ENCODE measurements around the gene PNMA6F. TPM values are rescaled to one million over a fixed set of nuclear protein-coding genes. Genes with fewer than 3 reads are reported as not detected.

PNMA6F gene
- polyA plus RNA-seq, 1 experiment = not detected

- peaks cover 14% of the 10 kb centered on the region for H3K36me3 ChIP-seq (ENCODE audit: control insufficient read depth, insufficient read depth, low read length)
- no peak for TF ChIP-seq CTCF (IDR thresholded peaks at IDR 0.05; ENCODE audit: insufficient read depth, low read depth, low read length)
- H3K27me3 ChIP-seq (ENCODE audit: control insufficient read depth, insufficient read depth, low read length) = no peaks in the 10 kb centered on the region
- DNase-seq (ENCODE audit: low read depth) = no peak
- POLR2A ChIA-PET = no interaction called here
- no peak overlapping the region for H3K4me3 ChIP-seq (ENCODE audit: low read depth, low read length)
- CTCF ChIA-PET = interaction anchor here (1.2 kb wide), 1 partner anchor 11 kb away, joined by 3 read pairs; no protein-coding TSS in a partner anchor
Measured at GRCh38 chrX:153342762-153343558, 21.4 kb upstream of the PNMA6F start.

- DNase-seq (ENCODE audit: low read depth) = no peak
- H3K4me3 ChIP-seq (ENCODE audit: low read depth, low read length) = no peak overlapping the region
- H3K27me3 ChIP-seq (ENCODE audit: control insufficient read depth, insufficient read depth, low read length) = no peaks in the 10 kb centered on the region
- peaks cover 4% of the 10 kb centered on the region for H3K36me3 ChIP-seq (ENCODE audit: control insufficient read depth, insufficient read depth, low read length)
- ChIA-PET POLR2A (no interaction called here), CTCF (no interaction called here)
- no peak for TF ChIP-seq CTCF (IDR thresholded peaks at IDR 0.05; ENCODE audit: insufficient read depth, low read depth, low read length)
Measured at GRCh38 chrX:153340111-153340510, 18.5 kb upstream of the PNMA6F start.

- no peaks in the 10 kb centered on the region for H3K27me3 ChIP-seq (ENCODE audit: control insufficient read depth, insufficient read depth, low read length)
- DNase-seq (ENCODE audit: low read depth) = no peak
- no peak overlapping the region for H3K4me3 ChIP-seq (ENCODE audit: low read depth, low read length)
- ChIA-PET CTCF (interaction anchor here (0.6 kb wide), 1 partner anchor 277 kb away, joined by 3 read pairs; no protein-coding TSS in a partner anchor), POLR2A (no interaction called here)
- no peak for TF ChIP-seq CTCF (IDR thresholded peaks at IDR 0.05; ENCODE audit: insufficient read depth, low read depth, low read length)
- peaks cover 2% of the 10 kb centered on the region for H3K36me3 ChIP-seq (ENCODE audit: control insufficient read depth, insufficient read depth, low read length)
Measured at GRCh38 chrX:153339662-153340061, 18.1 kb upstream of the PNMA6F start.

GRCh38 chrX:153338836-153339235 lies 17.3 kb upstream of the PNMA6F start:
- no peak for DNase-seq (ENCODE audit: low read depth)
- no peaks in the 10 kb centered on the region; the same call in 1 of the 2 replicates for H3K36me3 ChIP-seq (ENCODE audit: control insufficient read depth, insufficient read depth, low read length)
- no peak overlapping the region for H3K4me3 ChIP-seq (ENCODE audit: low read depth, low read length)
- no peaks in the 10 kb centered on the region for H3K27me3 ChIP-seq (ENCODE audit: control insufficient read depth, insufficient read depth, low read length)
- no peak for TF ChIP-seq CTCF (IDR thresholded peaks at IDR 0.05; ENCODE audit: insufficient read depth, low read depth, low read length)
- ChIA-PET CTCF (no interaction called here), POLR2A (no interaction called here)

- no peaks in the 10 kb centered on the region for H3K27me3 ChIP-seq (ENCODE audit: control insufficient read depth, insufficient read depth, low read length)
- no peaks in the 10 kb centered on the region; the same call in 1 of the 2 replicates for H3K36me3 ChIP-seq (ENCODE audit: control insufficient read depth, insufficient read depth, low read length)
- TF ChIP-seq CTCF (IDR thresholded peaks at IDR 0.05; ENCODE audit: insufficient read depth, low read depth, low read length) = no peak
- CTCF ChIA-PET = no interaction called here
- DNase-seq (ENCODE audit: low read depth) = no peak
- POLR2A ChIA-PET = no interaction called here
- no peak overlapping the region for H3K4me3 ChIP-seq (ENCODE audit: low read depth, low read length)
Measured at GRCh38 chrX:153336988-153337387, 15.4 kb upstream of the PNMA6F start.

All from BJ (cell line).